DMS153 treated with DMSO at 0.1 percent for 48 hours (cell line): ENCODE results near the gene PKHD1.
A peak's percentile ranks its signal among the peaks of the same experiment; 100 is the strongest.
"Not testable (repeated sequence)": the region's sequence is repeated elsewhere in the genome, so short reads cannot be mapped to it uniquely, and the experiment has no call there.

Experiments used
- DNase-seq: peaks from one replicate; lab custom pipeline; 2025; ENCODE audit not compliant: unreplicated experiment; lab: John Stamatoyannopoulos, UW

The PKHD1 gene

DNA sequence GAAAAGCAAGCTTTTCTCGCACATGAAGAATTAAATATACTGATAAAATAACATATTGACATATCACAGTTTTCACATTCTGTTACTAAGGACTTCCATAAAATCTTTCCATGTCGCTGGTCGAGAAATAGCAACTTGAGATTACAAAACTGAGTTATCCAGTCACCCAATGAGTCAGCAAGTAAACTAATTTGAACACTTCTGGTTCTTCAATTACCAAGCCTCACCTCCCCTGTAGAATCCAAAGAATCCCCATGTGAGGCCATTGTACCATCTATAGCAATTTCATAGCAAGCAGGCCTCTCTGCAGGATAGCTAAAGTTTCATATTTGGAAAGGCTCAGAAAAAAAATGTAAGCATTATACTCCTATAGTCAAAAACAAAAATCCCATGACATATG lies 87.3 kb downstream of the PKHD1 start:
- no peak for DNase-seq

DNA sequence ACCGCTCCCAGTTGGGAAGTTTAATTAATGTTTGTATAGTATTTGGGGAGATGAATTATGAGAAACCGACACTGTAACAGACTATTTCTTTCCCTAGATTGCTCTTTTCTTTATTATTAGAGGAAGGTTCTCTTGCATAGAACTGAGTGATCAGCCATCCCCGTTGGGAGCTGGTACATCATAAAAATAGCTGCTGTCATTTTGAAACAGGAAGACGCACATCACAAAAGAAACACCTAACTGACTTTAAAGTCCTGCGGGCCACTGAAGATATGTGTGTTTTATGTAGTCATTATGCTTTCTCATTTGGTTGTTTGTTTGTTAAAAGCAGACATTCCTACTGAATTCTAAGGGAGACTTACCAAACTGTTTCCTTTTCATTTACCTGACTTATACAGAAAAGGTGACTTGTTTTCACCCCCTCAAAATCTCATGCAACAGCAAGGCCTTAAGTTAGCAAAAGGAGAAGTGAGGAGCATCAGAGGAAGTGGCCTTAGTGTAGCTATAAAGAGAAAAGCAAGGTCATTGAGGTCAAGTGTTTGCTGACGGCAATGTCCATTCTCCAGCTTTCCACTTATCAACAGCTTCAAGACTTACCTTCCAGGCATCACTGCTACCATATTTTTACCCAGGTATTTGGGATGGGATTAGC lies 91.0 kb downstream of the PKHD1 start:
- DNase-seq = no peak

DNA sequence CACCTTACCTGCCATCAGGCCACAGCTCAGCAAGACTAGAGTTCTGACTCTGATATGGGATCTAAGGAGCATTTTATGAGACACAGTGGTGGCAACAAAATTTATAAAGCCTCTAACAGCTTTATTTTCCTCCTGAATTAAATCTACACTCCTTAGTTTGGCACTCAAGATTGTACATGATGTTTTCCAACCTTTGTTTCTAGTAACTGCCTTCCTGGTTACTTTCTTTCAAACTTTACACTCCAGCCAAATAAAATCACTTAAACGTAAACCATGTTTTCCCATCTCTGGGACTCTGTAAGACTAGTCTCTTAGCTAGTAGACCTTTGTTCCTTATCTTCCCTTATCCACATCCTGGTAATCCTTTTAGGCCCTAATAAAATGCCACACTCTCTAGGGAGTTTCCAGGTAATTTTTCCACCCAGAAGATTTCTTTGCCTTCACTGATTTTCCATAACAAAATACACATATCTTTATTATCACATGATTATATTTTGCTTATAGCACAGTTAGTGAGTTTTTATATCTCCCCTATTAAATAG lies 92.1 kb downstream of the PKHD1 start:
- no peak for DNase-seq

DNA sequence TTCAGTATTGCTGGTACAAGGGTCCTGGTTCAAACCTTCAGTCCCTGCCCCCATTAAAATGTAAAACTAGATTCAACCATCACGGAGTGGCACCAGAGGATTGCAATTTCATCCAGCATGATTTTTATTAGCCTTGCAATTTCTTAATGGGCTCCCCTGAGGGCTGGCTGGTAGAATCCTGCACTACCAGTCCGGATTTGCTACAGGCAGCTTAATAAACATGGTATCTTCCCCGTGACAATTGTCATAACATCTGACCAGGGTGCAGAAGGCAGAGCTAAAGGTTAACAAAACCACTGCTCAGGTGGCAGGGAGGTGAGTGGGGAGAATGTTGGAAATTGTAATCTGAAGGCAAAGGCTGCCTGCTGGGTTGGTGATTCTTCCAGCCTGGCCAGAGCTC lies 94.5 kb downstream of the PKHD1 start:
- no peak for DNase-seq

DNA sequence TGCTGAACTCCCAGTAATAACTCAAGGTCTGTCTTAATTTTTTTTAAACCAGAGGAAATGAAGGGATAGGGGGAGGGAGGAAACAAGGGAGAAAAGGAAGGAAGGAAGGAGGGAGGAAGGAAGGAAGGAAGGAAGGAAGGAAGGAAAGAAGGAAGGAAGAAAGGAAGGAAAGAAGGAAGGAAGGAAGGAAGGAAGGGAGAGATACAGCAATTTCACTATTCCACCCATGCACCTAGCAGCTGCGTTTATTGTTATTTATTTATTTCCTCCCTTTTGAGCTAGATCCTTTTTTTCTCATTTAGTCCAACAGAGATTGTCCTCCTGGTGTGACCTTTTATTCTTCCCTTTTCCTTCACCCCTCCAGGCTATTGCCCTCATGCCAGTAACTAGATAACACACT lies 97.6 kb downstream of the PKHD1 start:
- no peak for DNase-seq

DNA sequence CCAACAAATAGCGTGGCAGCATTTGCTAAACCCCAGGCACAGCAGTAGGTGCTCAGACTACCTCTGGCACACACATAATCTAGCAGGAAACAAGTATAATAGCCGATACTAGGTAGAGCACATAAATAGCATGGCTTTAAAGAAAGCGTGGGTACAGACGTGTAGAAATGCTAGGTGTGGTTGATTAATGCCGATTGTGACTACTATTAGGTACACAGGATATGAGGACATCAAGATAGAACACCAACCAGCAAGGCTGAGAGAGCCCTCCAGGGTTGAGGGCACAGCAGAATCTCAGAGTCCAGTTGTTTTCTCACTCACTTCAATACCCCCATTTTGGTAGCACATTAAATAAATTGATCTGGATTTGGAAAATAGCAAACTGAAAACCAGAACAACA lies 100.5 kb downstream of the PKHD1 start:
- DNase-seq = no peak

DNA sequence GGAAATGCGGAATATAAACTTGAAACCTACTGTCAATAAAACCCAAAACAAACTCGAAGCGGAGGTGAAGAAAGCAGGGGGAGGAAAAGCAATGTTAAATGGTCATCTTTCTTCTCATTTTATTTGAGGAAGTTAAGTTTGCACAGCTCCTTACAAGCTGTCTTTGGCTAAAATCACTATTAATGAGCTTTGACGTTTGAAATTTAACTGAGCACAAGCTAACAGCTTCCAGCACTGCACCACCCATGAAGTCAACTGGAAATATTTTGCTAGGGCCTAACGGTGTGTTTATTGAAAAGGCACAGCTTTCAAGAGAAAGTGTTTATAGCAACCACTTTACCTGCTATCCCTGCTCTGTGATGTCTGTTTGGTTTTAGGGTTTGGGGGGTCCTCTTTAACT lies 103.8 kb downstream of the PKHD1 start:
- no peak for DNase-seq

DNA sequence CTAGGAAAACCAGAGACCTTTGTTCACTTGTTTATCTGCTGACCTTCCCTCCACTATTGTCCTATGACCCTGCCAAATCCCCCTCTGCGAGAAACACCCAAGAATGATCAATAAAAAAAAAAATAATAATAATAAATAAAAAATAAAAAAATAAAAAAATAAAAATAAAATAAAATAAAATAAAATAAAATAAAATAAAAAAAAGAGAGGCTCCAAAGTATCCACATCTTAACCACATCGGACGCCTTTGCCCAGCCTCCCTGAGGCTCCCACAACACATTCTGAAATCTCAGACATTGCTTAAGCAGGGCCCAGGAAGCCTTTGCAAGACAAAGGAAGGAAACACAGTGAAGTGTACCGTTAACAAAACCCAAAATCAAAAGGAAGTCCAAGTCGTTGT lies 104.7 kb downstream of the PKHD1 start:
- DNase-seq = not testable (repeated sequence)

DNA sequence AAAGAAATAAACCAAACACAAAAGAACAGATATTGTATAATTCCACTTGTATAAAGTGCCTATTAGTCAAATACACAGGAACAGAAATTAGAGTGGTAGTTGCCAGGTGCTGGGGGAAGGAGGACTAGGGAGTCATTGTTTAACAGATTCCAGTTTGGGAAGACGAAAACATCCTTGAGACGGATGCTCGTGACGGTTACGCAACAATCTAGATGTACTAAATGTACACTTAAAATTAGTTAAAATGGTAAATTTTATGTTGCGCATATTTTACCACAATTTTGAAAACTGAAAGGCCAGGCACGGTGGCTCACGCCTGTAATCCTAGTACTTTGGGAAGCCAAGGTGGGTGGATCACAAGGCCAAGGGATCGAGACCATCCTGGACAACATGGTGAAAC lies 111.0 kb downstream of the PKHD1 start:
- no peak for DNase-seq

DNA sequence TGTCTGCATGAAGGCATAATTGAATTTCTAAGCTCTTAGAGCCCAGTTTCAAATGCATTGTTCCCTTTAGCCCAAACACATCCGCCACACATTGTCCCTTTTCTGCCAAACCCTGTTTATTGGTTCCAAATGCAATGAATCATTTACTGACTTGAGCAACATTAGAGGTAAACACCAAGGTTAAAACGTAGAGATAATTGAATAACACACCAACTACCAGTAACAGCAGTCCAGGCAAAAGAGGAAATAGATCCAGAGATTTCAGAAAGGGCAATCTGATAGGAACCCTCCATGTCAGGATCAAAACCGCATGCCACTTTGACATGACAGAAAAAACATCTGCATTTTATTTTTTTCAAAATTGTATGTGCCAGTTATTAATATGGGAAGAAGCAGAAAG lies 114.8 kb downstream of the PKHD1 start:
- no peak for DNase-seq

DNA sequence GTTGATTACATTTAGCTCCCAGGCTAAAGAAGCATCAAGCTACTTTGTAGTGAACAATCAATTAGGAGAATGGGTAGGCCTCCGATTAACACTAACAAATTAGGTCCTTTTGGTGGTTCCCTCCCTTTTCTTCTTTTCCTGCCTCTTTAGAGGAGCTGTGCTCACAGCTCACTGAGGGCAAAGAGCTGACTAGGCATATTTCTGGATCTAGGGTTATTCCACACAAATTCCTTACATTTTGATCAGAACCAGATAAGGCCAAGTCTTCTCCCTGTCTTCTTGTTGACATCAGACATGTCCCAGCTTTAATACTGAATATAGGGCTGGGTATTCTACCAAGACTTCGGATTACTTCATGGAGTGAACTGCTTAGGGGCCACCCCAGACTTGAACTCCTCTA lies 119.1 kb downstream of the PKHD1 start:
- no peak for DNase-seq

DNA sequence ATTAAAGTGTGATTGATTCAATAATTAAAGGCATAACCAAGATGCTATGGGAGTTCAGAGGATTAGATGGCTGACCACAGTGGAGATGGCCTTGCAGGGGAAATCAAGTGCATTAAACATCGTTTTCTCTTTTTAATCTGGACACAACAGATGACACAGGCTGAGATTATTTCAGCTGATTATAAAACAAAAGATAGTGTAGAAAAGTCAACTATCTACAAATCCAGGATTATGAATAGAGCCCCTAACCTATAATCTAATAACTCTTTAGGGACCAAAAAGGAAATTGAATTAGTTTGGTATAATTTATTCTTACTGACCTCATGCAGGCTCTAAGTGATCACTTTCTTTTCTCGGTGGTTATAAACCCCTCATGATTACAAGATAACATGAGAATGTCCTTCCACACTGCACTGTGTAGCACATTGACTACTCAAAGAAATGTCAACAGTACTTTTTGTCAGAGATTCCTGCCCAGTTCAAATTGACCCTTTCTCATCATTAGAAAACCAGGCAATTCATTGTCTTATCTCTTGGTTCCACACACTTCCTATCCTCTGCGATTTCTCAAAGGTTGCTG lies 122.1 kb downstream of the PKHD1 start:
- DNase-seq = no peak

DNA sequence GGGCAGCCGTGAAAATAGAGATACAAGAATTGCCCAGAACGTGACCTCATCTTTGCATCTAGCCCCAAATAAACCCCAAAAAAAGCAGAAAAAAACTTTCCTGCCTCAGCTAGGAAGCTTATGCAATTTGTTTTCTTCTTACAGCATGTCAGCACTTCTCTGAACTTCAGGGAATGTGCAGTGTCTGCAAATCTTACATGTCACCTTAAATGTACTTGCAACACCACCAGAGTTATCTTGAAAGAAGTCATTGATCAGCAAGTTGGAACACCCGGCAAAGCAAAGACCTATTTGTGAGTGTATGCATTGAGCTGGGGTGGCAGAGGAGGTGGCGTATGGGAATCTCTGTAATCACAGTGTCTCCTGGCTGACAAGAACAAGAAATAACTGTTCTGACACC lies 123.4 kb downstream of the PKHD1 start:
- no peak for DNase-seq

DNA sequence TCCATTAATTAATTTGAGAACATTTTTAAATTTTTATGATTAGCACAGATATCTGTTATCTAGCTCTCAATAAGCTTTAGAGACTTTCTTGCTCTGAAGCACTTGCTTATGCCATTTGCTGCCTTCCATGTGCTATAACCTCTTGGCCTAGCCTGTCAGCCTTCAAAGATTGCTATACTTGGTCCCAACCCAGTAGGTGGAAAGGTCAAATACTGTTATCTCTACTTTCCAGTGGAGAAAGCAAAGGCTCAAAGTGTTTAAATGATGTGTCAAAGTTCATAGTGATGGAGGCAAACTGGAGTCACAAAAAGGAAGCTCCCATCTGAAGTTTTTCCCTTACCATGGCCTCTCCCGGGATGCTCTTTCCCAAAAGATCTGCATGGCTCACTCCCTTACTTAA lies 125.1 kb downstream of the PKHD1 start:
- DNase-seq = no peak

DNA sequence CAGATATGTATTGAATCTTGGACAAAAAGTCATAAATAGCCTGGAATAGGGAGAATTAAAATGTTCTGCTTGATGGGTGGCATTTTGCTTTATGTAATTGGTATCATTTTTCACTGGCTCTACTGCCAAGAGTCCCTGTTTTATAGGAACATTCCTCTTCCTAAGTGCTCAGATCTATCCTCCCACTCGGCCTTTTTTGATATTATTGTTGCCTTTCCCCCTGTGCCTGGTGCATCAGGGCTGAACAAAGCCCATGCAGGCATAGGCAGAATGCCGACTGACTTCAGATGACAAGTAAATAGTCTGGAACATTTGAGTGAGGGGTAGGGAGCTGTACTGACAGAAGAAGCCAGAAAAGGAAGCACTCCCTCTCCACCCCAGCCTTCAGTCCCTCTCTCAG lies 127.0 kb downstream of the PKHD1 start:
- DNase-seq = no peak

DNA sequence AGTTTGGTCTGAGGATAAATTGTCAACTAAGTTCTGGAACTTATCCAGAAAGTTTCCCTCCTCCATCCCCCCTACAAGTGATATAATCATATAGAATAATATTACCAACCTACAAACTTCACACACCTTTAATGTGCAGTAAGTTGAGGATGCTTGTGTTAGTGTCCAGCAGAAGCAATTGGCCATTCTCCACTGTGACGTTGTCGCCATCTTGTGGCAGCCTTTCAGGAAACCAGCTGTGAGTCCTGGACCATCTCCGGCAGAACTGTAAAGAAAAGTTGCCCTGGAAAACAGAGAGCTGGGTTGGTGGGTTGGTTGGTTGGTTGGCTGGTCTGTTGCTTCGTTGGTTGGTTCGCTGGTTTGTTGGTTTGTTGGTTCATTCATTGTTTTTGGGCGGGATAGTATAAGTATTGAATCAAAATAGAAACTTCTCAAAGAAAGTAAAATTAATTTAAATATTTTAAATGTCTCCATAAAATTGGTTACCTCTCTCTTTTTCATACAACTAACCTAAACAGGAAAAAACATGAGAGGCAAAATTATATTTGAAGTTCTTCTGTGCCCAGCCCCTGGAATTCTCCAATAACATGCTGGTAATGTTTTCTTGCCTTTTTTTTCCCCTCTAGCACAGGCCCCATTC lies 127.5 kb downstream of the PKHD1 start:
- peak; percentile 59 for DNase-seq

DNA sequence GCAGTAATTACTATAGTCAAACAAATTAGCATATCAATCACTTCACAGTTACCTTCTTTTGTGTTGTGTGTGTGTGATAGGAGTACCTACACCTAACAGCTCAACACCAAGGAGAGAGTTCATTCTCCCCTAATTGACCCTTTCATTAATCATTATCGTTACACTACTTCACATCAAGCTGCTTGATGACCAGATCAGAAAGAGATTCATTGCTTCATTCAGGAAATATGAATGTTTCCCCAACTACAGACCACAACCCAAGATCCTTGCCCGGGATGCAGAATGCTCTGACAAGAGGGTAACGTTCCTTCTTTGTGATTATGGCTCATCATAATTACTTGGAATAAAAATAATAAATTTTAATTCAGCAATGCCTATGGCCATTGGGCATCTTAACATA lies 132.7 kb downstream of the PKHD1 start:
- no peak for DNase-seq

DNA sequence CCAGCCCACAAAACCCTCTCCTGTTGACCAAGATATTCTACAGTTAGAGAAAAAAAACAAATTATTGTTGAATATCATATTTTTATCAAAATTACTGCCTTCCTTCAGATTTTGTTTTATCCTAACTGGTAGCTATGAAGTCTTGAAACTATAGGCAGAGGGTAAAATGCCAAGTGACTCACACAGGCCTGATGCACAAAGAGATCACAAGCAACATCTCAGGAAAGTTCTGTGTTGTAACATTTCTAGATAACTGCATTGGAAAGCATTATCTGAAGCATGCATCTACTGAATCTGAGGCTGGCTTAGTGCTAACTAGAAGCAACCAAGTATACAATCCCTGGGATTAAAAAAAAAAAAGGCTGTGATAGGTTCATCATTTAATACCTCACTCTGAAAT lies 134.2 kb downstream of the PKHD1 start:
- no peak for DNase-seq

DNA sequence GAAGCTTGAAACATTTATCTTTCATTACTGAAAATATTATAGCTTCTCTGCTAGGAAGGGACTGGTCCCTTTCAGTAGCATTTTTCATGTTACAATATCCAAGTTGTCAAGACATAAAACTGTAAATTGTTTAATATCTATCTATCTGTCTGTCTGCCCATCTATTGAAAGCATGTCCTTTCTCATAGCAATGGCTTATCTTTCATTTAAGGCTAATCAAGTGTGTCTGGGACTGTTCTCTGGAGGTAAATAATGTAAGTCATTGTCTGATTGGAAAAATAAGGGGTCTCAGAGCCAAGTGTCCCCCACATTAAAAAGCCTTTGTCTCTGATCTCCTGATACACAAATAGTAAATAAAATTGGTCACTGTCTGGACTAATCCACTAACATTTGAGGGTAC lies 135.5 kb downstream of the PKHD1 start:
- DNase-seq = no peak

DNA sequence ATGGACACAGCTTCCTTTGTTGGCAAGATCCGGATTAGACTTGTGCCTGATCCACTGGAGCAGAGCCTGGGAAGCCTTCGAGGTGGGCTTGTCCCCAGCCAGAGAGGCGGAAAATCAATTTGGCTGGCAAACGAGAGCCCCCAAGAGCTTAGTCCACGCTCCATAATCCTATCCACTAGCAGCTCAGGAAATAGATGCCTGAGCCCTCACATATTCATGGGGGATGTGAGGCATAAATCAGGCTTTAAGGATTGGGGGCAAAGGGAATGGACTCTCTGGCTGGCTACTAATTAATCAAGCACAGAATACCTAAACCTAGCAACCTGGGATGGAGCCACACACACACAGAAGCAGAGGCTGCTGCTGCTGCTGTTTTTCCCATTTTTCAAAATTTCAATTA lies 137.9 kb downstream of the PKHD1 start:
- no peak for DNase-seq

DNA sequence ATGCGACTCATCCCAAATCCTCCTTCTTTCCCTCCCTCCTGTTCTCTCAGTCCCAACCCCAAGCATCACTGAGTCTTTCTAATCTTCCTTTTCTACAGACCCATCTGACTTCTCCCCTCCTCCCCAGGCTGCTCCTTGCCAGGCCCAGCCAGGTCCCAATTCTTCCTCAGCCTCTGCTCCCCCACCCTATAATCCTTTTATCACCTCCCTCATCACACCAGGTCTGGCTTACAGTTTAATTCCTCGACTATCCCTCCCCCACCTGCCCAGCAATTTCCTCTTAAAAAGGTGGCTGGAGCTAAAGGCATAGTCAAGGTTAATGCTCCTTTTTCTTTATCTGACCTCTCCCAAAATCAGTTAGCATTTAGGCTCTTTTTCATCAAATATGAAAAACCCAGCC lies 147.7 kb downstream of the PKHD1 start:
- DNase-seq = not testable (repeated sequence)

DNA sequence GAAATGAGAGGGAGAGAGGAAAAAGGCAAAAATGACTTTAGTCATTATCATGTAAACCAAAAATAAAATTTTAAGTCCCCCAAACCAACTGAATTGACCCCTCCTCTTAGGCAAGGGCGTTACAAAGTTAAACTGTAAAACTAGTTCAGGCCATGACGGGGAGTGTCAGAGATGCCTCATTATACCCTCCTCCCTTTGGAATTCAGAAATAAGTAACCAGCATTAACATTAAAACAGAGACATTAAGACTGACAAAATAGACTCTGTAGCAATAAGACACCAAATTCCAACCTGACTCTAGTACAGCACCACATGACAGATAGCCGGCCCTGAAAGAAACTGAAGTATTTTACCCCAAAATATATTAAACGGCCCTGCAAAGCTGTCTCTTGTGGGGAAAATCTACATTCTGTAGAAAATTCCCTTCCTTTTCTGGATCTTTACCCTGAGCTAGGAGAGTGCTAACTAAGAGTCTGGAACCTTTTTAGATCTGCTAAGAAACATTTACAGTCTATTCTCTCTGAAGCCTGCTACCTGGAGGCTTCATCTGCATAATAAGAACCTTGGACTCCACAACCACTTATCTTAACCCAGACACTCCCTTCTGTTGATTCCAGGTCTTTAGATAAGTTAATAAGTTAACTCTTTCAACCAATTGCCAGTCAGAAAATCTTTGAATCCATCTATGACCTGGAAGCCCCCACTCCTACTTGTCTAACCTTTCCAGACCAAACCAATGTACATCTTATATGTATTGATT lies 150.7 kb downstream of the PKHD1 start:
- DNase-seq = no peak
